ENCODE data around the gene BID.
"Not testable (repeated sequence)": the region's sequence is repeated elsewhere in the genome, so short reads cannot be mapped to it uniquely, and the experiment has no call there.

Gene BID

GRCh38 chr22:17705951-17706900 lies 68.0 kb downstream of the BID start:
- DNase-seq, result peak in 34 of 56 donors; percentile 3 to 63 (median 22)

- DNase-seq, result no peak
These were observed 68.7 kb downstream of the BID start for GRCh38 chr22:17705546-17705945.

GRCh38 chr22:17703811-17704210 lies 70.5 kb downstream of the BID start:
- no peak for DNase-seq

- no peak for DNase-seq
These were observed 73.5 kb downstream of the BID start for GRCh38 chr22:17700778-17701177.

- no peak for DNase-seq
These were observed 74.5 kb downstream of the BID start for GRCh38 chr22:17699696-17700340.

- DNase-seq, result no peak
These were observed 75.3 kb downstream of the BID start for GRCh38 chr22:17698948-17699347.

- not testable (repeated sequence) for DNase-seq
These were observed 76.0 kb downstream of the BID start for GRCh38 chr22:17698276-17698675.

GRCh38 chr22:17697196-17697595 lies 77.1 kb downstream of the BID start:
- DNase-seq, result not testable (repeated sequence)

- DNase-seq, result no peak
These were observed 78.3 kb downstream of the BID start for GRCh38 chr22:17695986-17696385.

GRCh38 chr22:17694752-17695151 lies 79.5 kb downstream of the BID start:
- no peak for DNase-seq

GRCh38 chr22:17694193-17694592 lies 80.1 kb downstream of the BID start:
- no peak for DNase-seq

- no peak for DNase-seq
These were observed 81.4 kb downstream of the BID start for GRCh38 chr22:17692841-17693240.

- DNase-seq, result no peak
These were observed 90.0 kb downstream of the BID start for GRCh38 chr22:17684245-17684644.

Data from nucleus accumbens (tissue), 56 donors.